NCI-H748 treated with DMSO at 0.1 percent for 48 hours (cell line): ENCODE results near the gene FCRLB.
A peak's percentile ranks its signal among the peaks of the same experiment; 100 is the strongest.
"Not testable (repeated sequence)": the region's sequence is repeated elsewhere in the genome, so short reads cannot be mapped to it uniquely, and the experiment has no call there.

Source experiments
- DNase-seq: peaks from one replicate; lab custom pipeline; 2025; lab: John Stamatoyannopoulos, UW

Gene FCRLB

DNA sequence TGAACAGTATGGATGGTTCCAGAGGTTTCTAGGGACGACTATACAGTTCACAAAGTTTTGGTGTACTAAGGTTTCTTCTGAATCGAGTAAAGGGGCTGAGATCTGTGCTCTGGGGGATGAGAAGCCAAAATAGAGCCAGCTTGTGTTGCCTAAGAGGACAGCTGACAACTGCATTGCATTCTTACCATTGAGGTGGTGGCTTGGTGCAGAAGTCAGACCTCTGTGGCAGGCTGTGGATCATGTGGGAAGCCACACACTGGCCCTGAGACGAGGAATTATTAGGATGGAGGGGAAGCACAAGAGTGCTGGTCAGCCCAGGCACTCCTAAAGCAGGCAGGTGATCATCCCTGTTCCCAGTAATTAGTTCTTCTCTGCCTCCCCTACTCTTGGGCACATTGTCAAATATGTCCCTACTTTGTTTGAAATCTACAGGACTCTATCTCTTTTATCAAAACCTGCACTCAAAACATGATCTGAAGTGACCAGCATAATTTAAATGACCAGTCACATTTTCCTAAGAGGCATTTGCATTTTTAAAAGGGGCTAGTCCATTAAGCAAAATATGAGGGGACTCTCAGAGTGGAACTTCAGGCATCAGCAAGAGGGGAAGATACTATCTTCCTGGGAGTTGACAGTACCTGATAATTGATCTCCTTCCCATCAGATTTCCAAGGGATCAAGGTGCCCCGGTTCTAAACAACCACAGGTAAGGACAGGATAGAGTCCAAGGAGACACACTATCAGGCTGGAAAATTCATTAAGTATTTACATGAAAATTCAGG lies at the start of gene FCRLB:
TSS of gene FCRLB (plus strand) at position 589 of the 782 bp plus-strand sequence. CDS start 1,129 bp downstream, outside the sequence.
- no peak for DNase-seq

DNA sequence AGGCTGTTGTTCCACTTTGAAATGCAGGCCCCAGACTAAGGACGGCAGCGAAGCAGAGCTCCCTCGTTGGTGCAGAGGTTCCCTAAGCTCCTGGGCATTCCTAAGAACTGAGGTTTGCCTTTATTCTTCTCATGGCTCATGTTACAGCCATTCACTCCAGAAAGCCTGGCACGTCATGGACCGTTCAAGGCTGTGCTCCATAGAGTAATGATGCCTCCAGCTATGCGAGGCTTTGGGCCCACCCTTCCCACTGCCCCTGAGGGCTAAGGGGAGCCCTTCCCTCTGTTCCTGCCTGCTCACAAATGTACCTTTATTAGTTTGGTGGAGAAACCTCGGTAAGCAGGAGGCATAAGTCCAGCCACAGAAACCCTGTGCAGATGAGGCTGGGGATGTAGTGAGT lies 47.9 kb upstream of the FCRLB start:
- DNase-seq = not testable (repeated sequence)

- not testable (repeated sequence) for DNase-seq
Observed at GRCh38 chr1:161674447-161674846, 46.9 kb upstream of the FCRLB start.

DNA sequence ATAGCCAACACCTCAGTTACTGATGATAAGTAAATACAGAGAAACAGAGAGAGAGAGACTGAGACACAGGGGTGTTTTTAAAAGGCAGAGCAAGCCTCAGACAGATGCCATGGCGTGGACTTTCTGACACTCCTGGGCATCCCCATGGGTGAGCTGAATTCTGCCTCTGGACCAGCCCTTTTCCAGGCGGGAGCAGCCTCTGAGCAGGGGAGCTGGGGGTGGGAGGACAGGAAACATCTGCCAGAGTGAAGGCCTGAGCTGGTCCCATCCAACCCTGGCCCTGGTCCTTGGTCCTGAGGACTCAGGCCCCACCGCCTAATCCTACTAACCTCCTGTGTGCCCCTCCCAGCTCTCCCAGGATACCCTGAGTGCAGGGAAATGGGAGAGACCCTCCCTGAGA lies 46.4 kb upstream of the FCRLB start:
- not testable (repeated sequence) for DNase-seq

GRCh38 chr1:161676441-161676840 lies 44.9 kb upstream of the FCRLB start:
- DNase-seq = no peak

- no peak for DNase-seq
Observed at GRCh38 chr1:161676958-161677689, 44.2 kb upstream of the FCRLB start.

- DNase-seq = no peak
Observed at GRCh38 chr1:161678500-161678899, 42.8 kb upstream of the FCRLB start.

- DNase-seq = no peak
Observed at GRCh38 chr1:161681879-161682278, 39.5 kb upstream of the FCRLB start.

DNA sequence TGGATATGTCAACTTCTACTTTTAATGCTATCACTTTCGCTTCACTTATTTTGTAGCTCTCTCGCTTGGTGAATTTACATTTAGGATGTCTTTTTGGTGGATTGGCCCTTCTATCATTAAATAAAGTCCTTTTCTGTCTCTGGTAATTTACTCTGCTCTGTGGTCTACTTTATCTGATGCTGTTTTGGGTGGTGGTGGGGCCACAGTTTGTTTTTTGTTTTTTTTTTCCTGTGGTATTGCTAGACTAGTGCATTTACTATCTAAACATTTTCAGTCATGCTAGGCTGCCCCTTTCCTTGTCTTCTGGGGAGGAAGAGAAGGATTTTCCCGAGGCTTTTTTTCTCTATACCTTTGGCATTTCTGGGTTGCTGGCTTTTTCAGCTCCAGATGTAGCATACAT lies 32.4 kb upstream of the FCRLB start:
- no peak for DNase-seq

DNA sequence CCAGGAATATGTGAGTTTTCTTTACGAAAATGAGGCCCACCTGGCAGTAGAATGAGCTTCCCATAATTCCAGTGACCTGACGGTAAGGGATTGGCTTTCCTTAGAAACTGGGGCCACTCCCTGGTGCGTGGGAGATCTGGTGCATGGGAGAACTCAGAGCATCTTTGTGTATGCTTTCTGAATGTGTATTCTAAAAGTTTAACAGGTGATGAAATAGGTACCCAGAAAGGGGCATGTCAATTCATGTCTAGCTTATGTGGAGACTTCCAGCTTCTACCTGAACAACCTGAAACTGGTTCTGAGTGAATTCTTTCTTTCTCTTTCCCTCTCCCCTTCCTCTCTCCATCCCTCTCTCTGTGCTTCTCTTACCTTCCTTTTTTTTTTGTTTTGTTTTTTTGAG lies 29.5 kb upstream of the FCRLB start:
- DNase-seq = no peak

DNA sequence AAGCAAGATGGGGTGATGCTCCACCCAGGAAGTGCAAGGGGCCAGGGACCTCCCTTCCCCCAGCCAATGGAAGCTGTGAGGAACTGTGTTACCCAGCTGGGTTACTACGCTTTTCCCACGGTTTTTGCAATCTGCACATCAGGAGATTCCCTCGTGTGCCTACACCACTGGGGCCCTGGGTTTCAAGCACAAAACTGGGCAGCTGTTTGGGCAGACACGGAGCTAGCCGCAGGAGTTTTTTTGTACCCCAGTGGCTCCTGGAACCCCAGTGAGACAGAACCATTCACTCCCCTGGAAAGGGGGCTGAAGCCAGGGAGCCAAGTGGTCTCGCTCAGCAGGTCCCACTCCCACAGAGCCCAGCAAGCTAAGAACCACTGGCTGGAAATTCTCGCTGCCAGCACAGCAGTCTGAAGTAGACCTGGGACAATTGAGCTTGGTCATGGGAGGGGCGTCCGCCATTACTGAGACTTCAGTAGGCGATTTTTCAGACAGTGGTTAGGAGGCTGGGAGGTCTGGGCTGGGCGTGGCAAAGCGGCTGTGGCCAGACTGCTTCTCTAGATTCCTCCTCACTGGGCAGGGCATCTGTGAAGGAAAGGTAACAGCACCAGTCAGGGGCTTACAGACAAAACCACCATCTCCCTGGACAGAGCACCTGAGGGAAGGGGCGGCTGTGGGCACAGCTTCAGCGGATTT lies 28.2 kb upstream of the FCRLB start:
- not testable (repeated sequence) for DNase-seq

DNA sequence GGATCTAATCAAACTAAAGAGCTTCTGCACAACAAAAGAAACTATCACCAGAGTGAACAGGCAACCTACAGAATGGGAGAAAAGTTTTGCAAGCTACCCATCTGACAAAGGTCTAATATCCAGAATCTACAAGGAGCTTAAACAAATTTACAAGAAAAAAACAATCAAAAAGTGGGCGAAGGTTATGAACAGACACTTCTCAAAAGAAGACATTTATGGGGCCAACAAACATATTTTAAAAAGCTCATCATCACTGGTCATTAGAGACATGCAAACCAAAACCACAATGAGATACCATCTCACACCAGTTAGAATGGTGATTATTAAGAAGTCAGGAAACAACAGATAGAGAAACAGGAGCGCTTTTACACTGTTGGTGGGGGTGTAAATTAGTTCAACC lies 23.0 kb upstream of the FCRLB start:
- not testable (repeated sequence) for DNase-seq

DNA sequence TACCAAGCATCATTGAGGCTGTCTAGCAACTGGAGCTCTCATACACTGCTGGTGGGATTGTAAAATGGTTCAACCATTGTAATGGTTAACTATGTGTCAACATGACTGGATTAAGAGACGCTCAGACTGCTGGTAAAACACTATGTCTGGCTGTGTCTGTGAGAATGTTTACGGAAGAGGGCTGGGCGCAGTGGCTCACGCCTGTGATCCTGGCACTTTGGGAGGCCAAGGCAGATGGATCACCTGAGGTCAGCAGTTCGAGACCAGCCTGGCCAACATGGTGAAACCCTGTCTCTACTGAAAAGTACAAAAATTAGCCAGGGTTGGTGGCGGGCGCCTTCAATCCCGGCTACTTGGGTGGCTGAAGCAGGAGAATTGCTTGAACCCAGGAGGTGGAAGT lies 19.1 kb upstream of the FCRLB start:
- peak; percentile 58 for DNase-seq

- DNase-seq = no peak
Observed at GRCh38 chr1:161705537-161705936, 15.8 kb upstream of the FCRLB start.

GRCh38 chr1:161706113-161706481 lies 15.2 kb upstream of the FCRLB start:
- DNase-seq = no peak

DNA sequence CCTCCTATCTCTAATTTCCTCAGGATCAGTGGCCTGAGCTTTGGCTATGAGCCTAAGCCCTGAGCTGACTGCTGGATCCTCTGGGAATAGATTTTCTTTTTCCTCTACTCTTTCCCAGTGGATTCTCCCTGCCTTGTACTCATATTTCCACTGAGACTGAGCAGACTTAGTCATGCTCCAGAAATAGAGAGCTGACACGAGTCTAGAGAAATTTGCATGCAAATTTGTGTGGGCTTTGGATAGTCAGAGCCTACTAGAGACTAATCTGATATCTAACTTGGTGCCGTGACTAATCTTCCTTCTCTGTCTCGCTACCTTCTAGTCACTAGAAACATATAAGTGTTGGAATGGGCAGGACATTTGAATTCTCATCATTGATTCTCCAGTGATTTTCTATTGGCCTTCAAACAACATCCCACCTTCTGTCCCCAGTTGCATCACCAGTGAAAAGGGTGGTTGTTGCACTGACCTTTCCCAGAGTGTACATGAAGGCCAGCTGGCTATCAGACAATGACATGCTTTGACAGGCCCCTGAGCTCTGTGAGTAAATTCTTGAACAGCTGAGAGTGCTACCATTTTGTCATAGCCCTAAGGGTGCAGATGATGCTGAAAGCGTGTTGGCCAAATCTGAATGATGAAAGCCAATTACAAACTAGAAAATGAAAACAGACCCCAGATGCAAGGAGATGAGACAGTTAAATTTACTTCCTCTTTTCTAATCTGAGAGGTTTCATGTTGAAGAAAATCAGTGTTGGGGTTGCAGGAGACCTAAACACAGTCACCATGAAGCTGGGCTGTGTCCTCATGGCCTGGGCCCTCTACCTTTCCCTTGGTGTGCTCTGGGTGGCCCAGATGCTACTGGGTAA lies 14.6 kb upstream of the FCRLB start, which contains the start of gene FCRLA:
TSS of gene FCRLA (plus strand) at position 748 of the 866 bp plus-strand sequence. CDS start at position 784, 36 bp downstream.
- DNase-seq = no peak

GRCh38 chr1:161707503-161707902 lies 13.8 kb upstream of the FCRLB start:
- DNase-seq = no peak

DNA sequence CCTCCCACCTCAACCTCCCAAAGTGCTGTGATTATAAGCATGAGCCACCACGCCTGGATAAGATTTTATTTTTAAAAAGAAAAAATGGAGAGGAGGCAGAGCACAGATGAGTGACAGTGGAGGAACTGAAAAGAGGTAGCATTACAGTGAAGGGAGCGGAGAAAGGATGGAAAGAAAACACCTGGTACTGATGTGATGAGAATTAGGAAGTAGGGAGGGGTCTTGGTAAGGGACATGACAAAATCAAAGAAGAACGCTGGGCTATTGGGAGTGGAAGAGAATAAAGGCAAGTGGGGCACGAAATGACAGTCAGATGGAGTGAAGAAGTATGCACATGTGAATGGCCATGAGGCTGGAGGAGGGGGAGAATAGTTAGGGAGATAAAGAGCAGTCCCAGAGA lies 12.0 kb upstream of the FCRLB start:
- DNase-seq = no peak

DNA sequence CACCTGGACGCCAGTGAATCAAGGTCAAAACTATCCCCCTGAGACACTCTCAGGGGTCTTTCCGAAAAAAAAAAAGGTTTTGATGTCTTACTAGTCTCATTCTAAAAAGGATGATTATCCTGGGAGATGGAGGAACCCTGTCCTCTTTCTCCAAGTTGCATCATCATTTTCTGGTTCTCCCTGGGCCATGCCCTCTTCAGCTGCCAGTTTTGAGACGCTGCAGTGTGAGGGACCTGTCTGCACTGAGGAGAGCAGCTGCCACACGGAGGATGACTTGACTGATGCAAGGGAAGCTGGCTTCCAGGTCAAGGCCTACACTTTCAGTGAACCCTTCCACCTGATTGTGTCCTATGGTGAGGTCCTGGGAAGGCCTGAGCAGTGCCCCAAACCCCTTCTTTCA lies 10.8 kb upstream of the FCRLB start:
- DNase-seq = no peak

DNA sequence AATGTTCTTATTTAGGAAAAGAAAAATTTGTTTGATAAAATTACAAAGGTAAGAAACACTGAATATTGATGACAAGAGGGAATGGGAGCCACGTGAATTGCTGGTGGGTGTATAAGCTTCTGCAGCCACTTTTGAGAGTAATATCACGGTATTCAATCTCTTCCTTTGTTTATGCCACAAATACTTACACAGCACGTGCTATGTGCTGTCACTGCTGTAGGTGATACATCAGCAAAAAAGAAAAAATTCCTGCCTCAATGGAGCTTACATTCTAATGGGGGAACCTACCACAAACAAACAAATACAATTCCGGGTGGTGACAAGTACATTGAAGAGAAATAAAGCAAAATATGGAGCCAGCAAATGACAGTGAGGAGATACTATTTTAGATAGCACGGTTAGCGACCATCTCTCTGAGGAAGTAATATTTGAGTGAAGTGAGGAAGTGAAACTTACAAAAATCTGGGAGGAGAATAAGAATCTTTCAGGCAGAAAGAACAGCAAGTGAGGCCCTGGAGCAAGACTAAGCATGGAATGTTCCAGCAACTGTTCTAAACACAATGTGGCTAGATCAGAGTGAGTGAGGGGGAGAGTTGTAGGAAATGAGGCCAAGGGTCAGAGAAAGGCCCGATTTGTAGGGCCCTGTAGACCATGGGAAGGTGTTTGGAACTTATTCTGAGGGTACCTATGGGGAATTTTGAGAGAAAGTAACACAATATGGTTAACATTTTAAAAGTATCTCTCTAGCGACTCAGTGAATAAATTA lies 2.6 kb upstream of the FCRLB start:
- no peak for DNase-seq

DNA sequence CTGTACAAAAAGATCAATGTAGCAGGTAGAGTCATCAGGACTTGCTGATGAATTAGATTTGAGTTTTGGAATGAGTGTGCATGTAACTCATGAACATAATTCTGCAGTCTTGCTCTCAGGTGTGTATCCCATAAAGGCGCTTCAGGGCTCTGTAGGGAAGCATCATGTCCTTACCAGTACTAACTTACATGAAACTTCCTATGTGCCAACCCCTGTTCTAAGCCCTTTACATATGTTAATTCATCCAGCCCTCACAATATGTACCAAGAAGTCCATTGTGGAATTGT lies 2.1 kb upstream of the FCRLB start:
- DNase-seq = no peak
